Body of pancreas (tissue), 4 donors: Measurements from ENCODE around the gene SRGAP2.
"Not testable (repeated sequence)": the region's sequence is repeated elsewhere in the genome, so short reads cannot be mapped to it uniquely, and the experiment has no call there.

Experiments used
- POLR2A ChIP-seq, 3 donors: fragments of 450-650 bp; IDR thresholded peaks; one replicate each; pipeline ENCODE4 v1.6.1; 2016; ENCODE audit warnings: antibody characterized with exemption in 3 of 3, mild to moderate bottlenecking in 2 of 3
- TF ChIP-seq, protein P1 (sequence below), 7 experiments: fragments of 450-650 bp in 4 of 7; fragments of 200-600 bp in 3 of 7; sonication (generic) in 3 of 7; IDR thresholded peaks; one replicate each; pipeline ENCODE4 v1.5.1; 2016 to 2019; ENCODE audit warnings: antibody characterized with exemption in 7 of 7

DNA sequence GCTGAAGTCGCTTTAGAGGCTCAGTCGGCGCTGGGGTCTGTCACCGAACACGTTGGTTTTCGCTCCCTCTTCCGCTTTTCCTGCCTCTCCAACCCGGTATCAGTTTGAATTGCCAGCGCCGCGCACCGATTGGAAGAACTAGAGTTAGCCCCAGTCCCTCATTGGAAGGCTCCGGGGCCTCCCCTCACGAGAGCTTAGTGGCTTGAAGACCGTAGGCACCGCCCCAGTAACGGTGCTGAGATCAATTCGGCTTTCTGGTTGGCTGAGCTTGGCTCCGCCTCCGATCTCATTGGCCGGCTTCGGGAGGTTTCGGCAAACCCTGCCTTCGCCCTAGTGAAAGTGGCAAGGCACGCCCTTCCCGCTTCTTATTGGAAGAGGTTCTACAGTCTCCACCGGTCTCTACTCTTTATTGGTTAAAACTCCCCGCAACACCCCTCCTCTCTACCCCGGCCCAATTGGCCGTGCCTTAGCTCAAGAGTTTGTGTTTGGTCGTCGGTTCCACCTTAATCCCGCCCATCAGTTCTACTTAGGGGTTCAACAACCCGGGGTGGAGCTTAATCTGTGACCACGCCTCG lies 465 bp upstream of the SRGAP2 start, which contains the start of gene FAM72A:
- not testable (repeated sequence) for TF ChIP-seq POLR2A (IDR thresholded peaks at IDR 0.05)
- TF ChIP-seq, protein P1, sequence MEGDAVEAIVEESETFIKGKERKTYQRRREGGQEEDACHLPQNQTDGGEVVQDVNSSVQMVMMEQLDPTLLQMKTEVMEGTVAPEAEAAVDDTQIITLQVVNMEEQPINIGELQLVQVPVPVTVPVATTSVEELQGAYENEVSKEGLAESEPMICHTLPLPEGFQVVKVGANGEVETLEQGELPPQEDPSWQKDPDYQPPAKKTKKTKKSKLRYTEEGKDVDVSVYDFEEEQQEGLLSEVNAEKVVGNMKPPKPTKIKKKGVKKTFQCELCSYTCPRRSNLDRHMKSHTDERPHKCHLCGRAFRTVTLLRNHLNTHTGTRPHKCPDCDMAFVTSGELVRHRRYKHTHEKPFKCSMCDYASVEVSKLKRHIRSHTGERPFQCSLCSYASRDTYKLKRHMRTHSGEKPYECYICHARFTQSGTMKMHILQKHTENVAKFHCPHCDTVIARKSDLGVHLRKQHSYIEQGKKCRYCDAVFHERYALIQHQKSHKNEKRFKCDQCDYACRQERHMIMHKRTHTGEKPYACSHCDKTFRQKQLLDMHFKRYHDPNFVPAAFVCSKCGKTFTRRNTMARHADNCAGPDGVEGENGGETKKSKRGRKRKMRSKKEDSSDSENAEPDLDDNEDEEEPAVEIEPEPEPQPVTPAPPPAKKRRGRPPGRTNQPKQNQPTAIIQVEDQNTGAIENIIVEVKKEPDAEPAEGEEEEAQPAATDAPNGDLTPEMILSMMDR (IDR thresholded peaks at IDR 0.05): not testable (repeated sequence)
